22Rv1 (cell line): ENCODE results near the gene C6orf89.

Experiments used
- H3K27ac ChIP-seq: fragments of 450-650 bp; 2 replicates; pipeline ENCODE4 v1.5.1; 2017
- CTCF ChIP-seq: fragments of 450-650 bp; IDR thresholded peaks from 2 replicates; pipeline ENCODE4 v1.5.1; 2017; ENCODE audit warnings: mild to moderate bottlenecking
- ZFX ChIP-seq: fragments of 450-650 bp; IDR thresholded peaks from 2 replicates; pipeline ENCODE4 v1.6.1; 2017; ENCODE audit warnings: antibody characterized with exemption, borderline replicate concordance

C6orf89 gene

GRCh38 chr6:36967301-36967700 lies 81.5 kb downstream of the C6orf89 start:
- H3K27ac ChIP-seq: no peak overlapping the region
- TF ChIP-seq CTCF (no peak), ZFX (no peak)

GRCh38 chr6:36967757-36968156 lies 82.0 kb downstream of the C6orf89 start:
- TF ChIP-seq ZFX (no peak), CTCF (no peak)
- H3K27ac ChIP-seq: no peak overlapping the region

GRCh38 chr6:36968266-36968977 lies 82.7 kb downstream of the C6orf89 start:
- H3K27ac ChIP-seq: no peak overlapping the region
- no peak for TF ChIP-seq CTCF
- no peak for TF ChIP-seq ZFX

GRCh38 chr6:36969240-36969691 lies 83.5 kb downstream of the C6orf89 start:
- H3K27ac ChIP-seq: no peak overlapping the region
- TF ChIP-seq ZFX (no peak), CTCF (no peak)

GRCh38 chr6:36969988-36970891 lies 84.5 kb downstream of the C6orf89 start:
- no peak overlapping the region for H3K27ac ChIP-seq
- TF ChIP-seq ZFX (no peak), CTCF (no peak)

- H3K27ac ChIP-seq: no peak overlapping the region
- TF ChIP-seq ZFX (no peak), CTCF (no peak)
Observed at GRCh38 chr6:36970892-36971842, 85.4 kb downstream of the C6orf89 start.
